H1 (cell line): ENCODE data around the gene PPRC1. TPM values are rescaled to one million over a fixed set of nuclear protein-coding genes. Genes with fewer than 3 reads are reported as not detected.

Experiments
- BACH1 ChIP-seq: IDR thresholded peaks from 2 replicates; pipeline ENCODE4 v1.6.1; 2012; ENCODE audit warnings: low read length, improper control_type of control experiment
- JUND ChIP-seq: IDR thresholded peaks from 2 replicates; pipeline ENCODE4 v1.6.1; 2011; ENCODE audit warnings: mild to moderate bottlenecking, improper control_type of control experiment, low read length
- RBBP5 ChIP-seq: IDR thresholded peaks from 2 replicates; pipeline ENCODE4 v1.7.1; 2012; ENCODE audit warnings: low read depth, mild to moderate bottlenecking, inconsistent platforms, low read length, moderate library complexity, borderline replicate concordance
- SIX5 ChIP-seq: IDR thresholded peaks from 2 replicates; pipeline ENCODE4 v1.6.1; 2011; ENCODE audit warnings: mild to moderate bottlenecking, low read depth, low read length
- SP1 ChIP-seq: IDR thresholded peaks from 2 replicates; pipeline ENCODE4 v1.6.1; 2011; ENCODE audit warnings: low read depth, low read length
- polyA plus RNA-seq, 7 experiments: library from polyadenylated mRNA; depleted of rRNA in 3 of 7; stranded (reverse) in 5 of 7; unstranded in 2 of 7; fragments of >200 nt in 5 of 7; fragments of 200-250 nt in 2 of 7; gene quantifications; 1 replicate in 5 of 7; 2 replicates in 1 of 7; 4 replicates in 1 of 7; pipeline versions ENCODE4 v1.2.1 to v1.2.3, GENCODE V29; 2011 to 2013; ENCODE audit warnings: missing spikeins in 2 of 7, mixed read lengths in 2 of 7
- total RNA-seq: library from RNA; stranded (reverse); fragmentation: NEBNext Ultra II Directional; extraction: Animal tissue kit (Norgen Biotek cat#: 25700); gene quantifications from 2 replicates; pipeline ENCODE4 v1.2.1, GENCODE V29; 2021

PPRC1 gene
- total and polyA plus RNA-seq, 2 of the 8 experiments (the other 6 are each of a cell fraction or from before 2014, with no cell fraction given), result 46.5 to 88.4 TPM

GRCh38 chr10:102120991-102121738 lies 11.7 kb upstream of the PPRC1 start (continued):
- TF ChIP-seq SIX5 (no peak), BACH1 (no peak), JUND (0 out of 2 replicates have a peak, but pooled peaks have one; percentile 42), RBBP5 (peak; percentile 58; the same call in 1 of the 2 replicates), SP1 (peak; percentile 15; the same call in 1 of the 2 replicates)
